Uterus (tissue), 2 donors: ENCODE data around the gene CRY2.

Experiments used
- CTCF ChIP-seq, 4 experiments: fragments of 200-600 bp in 2 of 4; fragments of 450-650 bp in 2 of 4; sonication (generic) in 2 of 4; IDR thresholded peaks; one replicate each; pipeline ENCODE4 v1.5.1; 2016 to 2019; ENCODE audit warnings: antibody characterized with exemption in 4 of 4, mild to moderate bottlenecking in 2 of 4, moderate library complexity in 1 of 4
- POLR2A ChIP-seq, 2 donors: fragments of 450-650 bp; IDR thresholded peaks; one replicate each; pipeline ENCODE4 v1.6.1; 2016; ENCODE audit warnings: antibody characterized with exemption in 2 of 2, mild to moderate bottlenecking in 1 of 2, moderate library complexity in 1 of 2

GRCh38 chr11:45920531-45921477, 73.5 kb downstream of the CRY2 start:
- no peak for TF ChIP-seq CTCF (IDR thresholded peaks at IDR 0.05)
- TF ChIP-seq POLR2A (IDR thresholded peaks at IDR 0.05) = no peak
